Brain microvascular endothelial cell (primary cell): ENCODE measurements around the gene WNK1.
A peak's percentile ranks its signal among the peaks of the same experiment; 100 is the strongest.

Source experiments
- DNase-seq: peaks from one replicate; pipeline ENCODE4 v3.0.0-alpha.2; 2020
- H3K27ac ChIP-seq: fragments of 250-450 bp; sonication (Bioruptor Pico); 2 replicates; pipeline ENCODE4 v1.5.1; 2020; ENCODE audit warnings: mild to moderate bottlenecking, moderate library complexity
- H3K27me3 ChIP-seq: fragments of 250-450 bp; sonication (Bioruptor Pico); replicated peaks from 2 replicates; pipeline ENCODE4 v1.5.1; 2020; ENCODE audit warnings: mild to moderate bottlenecking
- H3K36me3 ChIP-seq: fragments of 250-450 bp; sonication (Bioruptor Pico); replicated peaks from 2 replicates; pipeline ENCODE4 v1.5.1; 2020; ENCODE audit warnings: mild to moderate bottlenecking
- H3K4me3 ChIP-seq: 2 replicates; pipeline ENCODE4 v1.5.1; 2011; ENCODE audit warnings: low read depth, mild to moderate bottlenecking, control low read depth, low read length, moderate library complexity
- CTCF ChIP-seq: IDR thresholded peaks from 2 replicates; pipeline ENCODE4 v1.5.1; 2011; ENCODE audit warnings: low read depth, mild to moderate bottlenecking, moderate library complexity, low read length, control low read depth, inconsistent platforms; ENCODE audit errors: missing control alignments
- in situ Hi-C: cut with HindIII; loops from 2 replicates; pipeline ENCODE4 v1.10.0; 2017; ENCODE audit warnings: low sequenced_read_pairs, low pct_ligation_motif_present

WNK1 gene

GRCh38 chr12:946631-947030 lies 194.3 kb downstream of the WNK1 start:
- no peak for TF ChIP-seq CTCF
- peak; percentile 20 for DNase-seq
- Histone ChIP-seq H3K27me3 (no peaks in the 10 kb centered on the region), H3K4me3 (no peak overlapping the region), H3K36me3 (no peaks in the 10 kb centered on the region), H3K27ac (peak overlapping the region; percentile 26)
- in situ Hi-C loops = no loop called here

- Histone ChIP-seq H3K27me3 (no peaks in the 10 kb centered on the region), H3K27ac (no peak overlapping the region), H3K36me3 (no peaks in the 10 kb centered on the region), H3K4me3 (peak overlapping the region; percentile 93)
- no peak for DNase-seq
- TF ChIP-seq CTCF = no peak
- in situ Hi-C loops = no loop called here
These were observed 195.9 kb downstream of the WNK1 start for GRCh38 chr12:948238-948637.

- peak within 1 kb of the TSS; percentile 76 for H3K27ac ChIP-seq
- peak; percentile 98 for DNase-seq
- H3K27me3 ChIP-seq = no peaks in the 10 kb centered on the region
- peak within 1 kb of the TSS; percentile 93 for H3K4me3 ChIP-seq
- no peaks in the 10 kb centered on the region for H3K36me3 ChIP-seq
- TF ChIP-seq CTCF = peak; percentile 98
- in situ Hi-C loops = no loop called here
These were observed 197.2 kb downstream of the WNK1 start, which contains the start of gene RAD52 for GRCh38 chr12:949453-950191. Gene RAD52 (minus strand): TSS chr12:949694. CDS start chr12:933058, 16,636 bp downstream.

GRCh38 chr12:951176-951575 lies 198.8 kb downstream of the WNK1 start:
- in situ Hi-C loops = no loop called here
- Histone ChIP-seq H3K4me3 (no peak overlapping the region), H3K27ac (no peak overlapping the region), H3K36me3 (no peaks in the 10 kb centered on the region), H3K27me3 (no peaks in the 10 kb centered on the region)
- no peak for DNase-seq
- TF ChIP-seq CTCF = no peak

GRCh38 chr12:953776-954175 lies 201.4 kb downstream of the WNK1 start:
- Histone ChIP-seq H3K27me3 (no peaks in the 10 kb centered on the region), H3K4me3 (no peak overlapping the region), H3K27ac (peak overlapping the region; percentile 30), H3K36me3 (no peaks in the 10 kb centered on the region)
- in situ Hi-C loops = no loop called here
- TF ChIP-seq CTCF = no peak
- peak; percentile 45 for DNase-seq

GRCh38 chr12:954741-955140 lies 202.4 kb downstream of the WNK1 start:
- in situ Hi-C loops = no loop called here
- TF ChIP-seq CTCF = no peak
- Histone ChIP-seq H3K4me3 (no peak overlapping the region), H3K27ac (no peak overlapping the region), H3K36me3 (no peaks in the 10 kb centered on the region), H3K27me3 (no peaks in the 10 kb centered on the region)
- DNase-seq = no peak
